Ishikawa (cell line): ENCODE data around the gene P2RY14.

ENCODE experiments used
- CEBPB ChIP-seq: IDR thresholded peaks from 2 replicates; pipeline ENCODE4 v1.6.1; 2012
- CREB1 ChIP-seq: IDR thresholded peaks from 2 replicates; pipeline ENCODE4 v1.6.1; 2012; ENCODE audit warnings: low read depth
- EGR1 ChIP-seq: IDR thresholded peaks from 2 replicates; pipeline ENCODE4 v1.6.1; 2012
- EP300 ChIP-seq: IDR thresholded peaks from 2 replicates; pipeline ENCODE4 v1.6.1; 2012; ENCODE audit warnings: borderline replicate concordance
- FOXM1 ChIP-seq: IDR thresholded peaks from 2 replicates; pipeline ENCODE4 v1.6.1; 2012; ENCODE audit warnings: low read depth, borderline replicate concordance
- MAX ChIP-seq: IDR thresholded peaks from 2 replicates; pipeline ENCODE4 v1.6.1; 2012
- NFIC ChIP-seq: IDR thresholded peaks from 2 replicates; pipeline ENCODE4 v1.6.1; 2012
- RAD21 ChIP-seq: IDR thresholded peaks from 2 replicates; pipeline ENCODE4 v1.6.1; 2012; ENCODE audit warnings: low read depth
- REST ChIP-seq: IDR thresholded peaks from 2 replicates; pipeline ENCODE4 v1.6.1; 2012; ENCODE audit warnings: low read depth, mild to moderate bottlenecking
- TAF1 ChIP-seq: IDR thresholded peaks from 2 replicates; pipeline ENCODE4 v1.6.1; 2012; ENCODE audit warnings: low read depth, mild to moderate bottlenecking
- TCF12 ChIP-seq: IDR thresholded peaks from 2 replicates; pipeline ENCODE4 v1.6.1; 2012; ENCODE audit warnings: low read depth
- TEAD4 ChIP-seq: IDR thresholded peaks from 2 replicates; pipeline ENCODE4 v1.6.1; 2012
- USF1 ChIP-seq: IDR thresholded peaks from 2 replicates; pipeline ENCODE4 v1.6.1; 2012
- YY1 ChIP-seq: IDR thresholded peaks from 2 replicates; pipeline ENCODE4 v1.6.1; 2012; ENCODE audit warnings: low read depth
- ZBTB7A ChIP-seq: IDR thresholded peaks from 2 replicates; pipeline ENCODE4 v1.6.1; 2012; ENCODE audit warnings: low read depth

The P2RY14 gene

GRCh38 chr3:151309566-151309965, 31.2 kb upstream of the P2RY14 start:
- TF ChIP-seq TEAD4 (no peak), NFIC (no peak), TAF1 (no peak), CREB1 (no peak), RAD21 (no peak), EP300 (no peak), ZBTB7A (no peak), MAX (no peak), EGR1 (no peak), CEBPB (no peak), YY1 (no peak)

- TF ChIP-seq YY1: no peak
- no peak for TF ChIP-seq MAX
- no peak for TF ChIP-seq TAF1
- TF ChIP-seq RAD21: no peak
- TF ChIP-seq EGR1: no peak
- TF ChIP-seq CREB1: no peak
- no peak for TF ChIP-seq EP300
- TF ChIP-seq NFIC: no peak
- TF ChIP-seq TCF12: no peak
- TF ChIP-seq REST: no peak
- TF ChIP-seq USF1: no peak
- no peak for TF ChIP-seq ZBTB7A
- no peak for TF ChIP-seq TEAD4
- no peak for TF ChIP-seq FOXM1
- no peak for TF ChIP-seq CEBPB
Measured at GRCh38 chr3:151307583-151308488, 29.5 kb upstream of the P2RY14 start.

- TF ChIP-seq RAD21: no peak
- TF ChIP-seq TCF12: no peak
- no peak for TF ChIP-seq REST
Measured at GRCh38 chr3:151307131-151307530, 28.8 kb upstream of the P2RY14 start.

GRCh38 chr3:151306168-151306810, 27.9 kb upstream of the P2RY14 start:
- no peak for TF ChIP-seq USF1
- TF ChIP-seq TAF1: no peak
- no peak for TF ChIP-seq REST
- no peak for TF ChIP-seq FOXM1
- no peak for TF ChIP-seq ZBTB7A
- no peak for TF ChIP-seq CREB1
- no peak for TF ChIP-seq EP300
- no peak for TF ChIP-seq MAX
- no peak for TF ChIP-seq TCF12
- TF ChIP-seq YY1: no peak
- TF ChIP-seq CEBPB: no peak
- no peak for TF ChIP-seq NFIC
- TF ChIP-seq RAD21: no peak
